GM12878 (cell line): ENCODE results near the gene GANAB. TPM values are rescaled to one million over a fixed set of nuclear protein-coding genes. Genes with fewer than 3 reads are reported as not detected.

Experiments
- BACH1 ChIP-seq: fragments of 450-650 bp; IDR thresholded peaks from 2 replicates; pipeline ENCODE4 v1.6.1; 2017; ENCODE audit warnings: mild to moderate bottlenecking, borderline replicate concordance
- BCL11A ChIP-seq: IDR thresholded peaks from 2 replicates; pipeline ENCODE4 v1.6.1; 2011; ENCODE audit warnings: low read depth, low read length
- GATAD2B ChIP-seq: fragments of 450-650 bp; conservative IDR thresholded peaks from 2 replicates; pipeline ENCODE4 v1.6.1; 2017; ENCODE audit warnings: low read depth, mild to moderate bottlenecking, moderate library complexity
- JUNB ChIP-seq: IDR thresholded peaks from 2 replicates; pipeline ENCODE4 v1.6.1; 2016; ENCODE audit warnings: antibody characterized with exemption, mild to moderate bottlenecking
- JUND ChIP-seq: IDR thresholded peaks from 2 replicates; pipeline ENCODE4 v1.6.1; 2012; ENCODE audit warnings: low read depth, mild to moderate bottlenecking, low read length, improper control_type of control experiment, moderate library complexity
- KDM1A ChIP-seq: fragments of 200-600 bp; sonication (generic); IDR thresholded peaks from 2 replicates; pipeline ENCODE4 v1.6.1; 2016; ENCODE audit warnings: borderline replicate concordance
- LARP7 ChIP-seq: fragments of 450-650 bp; IDR thresholded peaks from 2 replicates; pipeline ENCODE4 v1.6.1; 2017; ENCODE audit warnings: mild to moderate bottlenecking
- MTA2 ChIP-seq: fragments of 450-650 bp; IDR thresholded peaks from 2 replicates; pipeline ENCODE4 v1.6.1; 2016; ENCODE audit warnings: low read depth, mild to moderate bottlenecking, moderate library complexity
- NFXL1 ChIP-seq: fragments of 450-650 bp; IDR thresholded peaks from 2 replicates; pipeline ENCODE4 v1.6.1; 2017; ENCODE audit warnings: antibody characterized with exemption, mild to moderate bottlenecking, borderline replicate concordance
- SMAD5 ChIP-seq: IDR thresholded peaks from 2 replicates; pipeline ENCODE4 v1.6.1; 2016; ENCODE audit warnings: antibody characterized with exemption, low read depth
- STAT3 ChIP-seq: IDR thresholded peaks from 2 replicates; pipeline ENCODE4 v1.6.1; 2011; ENCODE audit warnings: low read depth, low read length, improper control_type of control experiment
- TARDBP ChIP-seq: IDR thresholded peaks from 2 replicates; pipeline ENCODE4 v1.6.1; 2016; ENCODE audit warnings: borderline replicate concordance
- TCF3 ChIP-seq: IDR thresholded peaks from 2 replicates; pipeline ENCODE4 v1.6.1; 2012; ENCODE audit warnings: low read depth, mild to moderate bottlenecking, low read length, borderline replicate concordance; ENCODE audit not compliant: insufficient read depth
- ZBTB4 ChIP-seq: fragments of 450-650 bp; formaldehyde crosslinking; IDR thresholded peaks from 2 replicates; pipeline ENCODE4 v1.4.0; 2022; ENCODE audit warnings: mild to moderate bottlenecking, moderate library complexity
- ZNF274 ChIP-seq: IDR thresholded peaks from one replicate; pipeline ENCODE4 v1.8.0; 2011; ENCODE audit not compliant: insufficient read length, insufficient read depth
- ZNF687 ChIP-seq: fragments of 450-650 bp; IDR thresholded peaks from 2 replicates; pipeline ENCODE4 v1.6.1; 2017; ENCODE audit warnings: mild to moderate bottlenecking, moderate library complexity
- polyA plus RNA-seq, 11 experiments: library from polyadenylated mRNA; depleted of rRNA in 4 of 11; unstranded in 6 of 11; stranded (reverse) in 5 of 11; fragments of >200 nt; fragmentation: Nextera tagmentation in 4 of 11; fragmentation: Illumina TruSeq in 1 of 11; extraction: Ambion mirVana in 4 of 11; extraction: Trizol in 1 of 11; gene quantifications; 1 replicate in 1 of 11; 2 replicates in 10 of 11; pipeline versions ENCODE4 v1.2.1 to v1.2.3, GENCODE V29; 2011 to 2016; ENCODE audit warnings: inconsistent platforms in 2 of 11, missing spikeins in 2 of 11, low read depth in 1 of 11
- total RNA-seq, 4 experiments: library from RNA; depleted of rRNA in 3 of 4; stranded (reverse); fragments of >200 nt in 3 of 4; fragmentation: Illumina TruSeq in 1 of 4; extraction: Trizol in 1 of 4; gene quantifications; 2 replicates each; pipeline versions ENCODE4 v1.2.1 to v1.2.3, GENCODE V29; 2013 to 2021
- TF ChIP-seq, protein P1 (sequence below): IDR thresholded peaks from 2 replicates; pipeline ENCODE4 v1.6.1; 2011; ENCODE audit warnings: borderline replicate concordance, low read depth, mild to moderate bottlenecking, moderate library complexity, mixed read lengths, low read length; ENCODE audit not compliant: insufficient read depth; ENCODE audit errors: extremely low read length
- TF ChIP-seq, protein P2 (sequence below): fragments of 150-350 bp; IDR thresholded peaks from 2 replicates; pipeline ENCODE4 v1.6.1; 2014; ENCODE audit warnings: mild to moderate bottlenecking, low read depth, low read length
- TF ChIP-seq, protein P3 (sequence below): IDR thresholded peaks from 2 replicates; pipeline ENCODE4 v1.6.1; 2012; ENCODE audit warnings: low read depth, low read length, improper control_type of control experiment

The GANAB gene
- total and polyA plus RNA-seq, 10 of the 15 experiments (the other 5 are each of a cell fraction or from before 2014, with no cell fraction given) = 4.5 to 175 (median 102) TPM

- TF ChIP-seq, protein P1, sequence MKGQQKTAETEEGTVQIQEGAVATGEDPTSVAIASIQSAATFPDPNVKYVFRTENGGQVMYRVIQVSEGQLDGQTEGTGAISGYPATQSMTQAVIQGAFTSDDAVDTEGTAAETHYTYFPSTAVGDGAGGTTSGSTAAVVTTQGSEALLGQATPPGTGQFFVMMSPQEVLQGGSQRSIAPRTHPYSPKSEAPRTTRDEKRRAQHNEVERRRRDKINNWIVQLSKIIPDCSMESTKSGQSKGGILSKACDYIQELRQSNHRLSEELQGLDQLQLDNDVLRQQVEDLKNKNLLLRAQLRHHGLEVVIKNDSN = no peak
- no peak for TF ChIP-seq JUNB
- peak; percentile 74; the same call in 1 of the 2 replicates for TF ChIP-seq GATAD2B
- peak; percentile 76 for TF ChIP-seq BACH1
- 0 out of 2 replicates have a peak, but pooled peaks have one; percentile 36 for TF ChIP-seq MTA2
- TF ChIP-seq, protein P2, sequence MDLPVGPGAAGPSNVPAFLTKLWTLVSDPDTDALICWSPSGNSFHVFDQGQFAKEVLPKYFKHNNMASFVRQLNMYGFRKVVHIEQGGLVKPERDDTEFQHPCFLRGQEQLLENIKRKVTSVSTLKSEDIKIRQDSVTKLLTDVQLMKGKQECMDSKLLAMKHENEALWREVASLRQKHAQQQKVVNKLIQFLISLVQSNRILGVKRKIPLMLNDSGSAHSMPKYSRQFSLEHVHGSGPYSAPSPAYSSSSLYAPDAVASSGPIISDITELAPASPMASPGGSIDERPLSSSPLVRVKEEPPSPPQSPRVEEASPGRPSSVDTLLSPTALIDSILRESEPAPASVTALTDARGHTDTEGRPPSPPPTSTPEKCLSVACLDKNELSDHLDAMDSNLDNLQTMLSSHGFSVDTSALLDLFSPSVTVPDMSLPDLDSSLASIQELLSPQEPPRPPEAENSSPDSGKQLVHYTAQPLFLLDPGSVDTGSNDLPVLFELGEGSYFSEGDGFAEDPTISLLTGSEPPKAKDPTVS = no peak
- TF ChIP-seq, protein P3, sequence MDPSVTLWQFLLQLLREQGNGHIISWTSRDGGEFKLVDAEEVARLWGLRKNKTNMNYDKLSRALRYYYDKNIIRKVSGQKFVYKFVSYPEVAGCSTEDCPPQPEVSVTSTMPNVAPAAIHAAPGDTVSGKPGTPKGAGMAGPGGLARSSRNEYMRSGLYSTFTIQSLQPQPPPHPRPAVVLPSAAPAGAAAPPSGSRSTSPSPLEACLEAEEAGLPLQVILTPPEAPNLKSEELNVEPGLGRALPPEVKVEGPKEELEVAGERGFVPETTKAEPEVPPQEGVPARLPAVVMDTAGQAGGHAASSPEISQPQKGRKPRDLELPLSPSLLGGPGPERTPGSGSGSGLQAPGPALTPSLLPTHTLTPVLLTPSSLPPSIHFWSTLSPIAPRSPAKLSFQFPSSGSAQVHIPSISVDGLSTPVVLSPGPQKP = no peak
- no peak for TF ChIP-seq KDM1A
- no peak for TF ChIP-seq JUND
- TF ChIP-seq TARDBP = no peak
- TF ChIP-seq LARP7 = peak; percentile 60; the same call in 1 of the 2 replicates
- TF ChIP-seq BCL11A = 0 out of 2 replicates have a peak, but pooled peaks have one; percentile 1
- TF ChIP-seq STAT3 = no peak
- no peak for TF ChIP-seq ZNF687
- TF ChIP-seq ZNF274 = no peak
- TF ChIP-seq TCF3 = 0 out of 2 replicates have a peak, but pooled peaks have one; percentile 52
- TF ChIP-seq SMAD5 = peak; percentile 75
- TF ChIP-seq NFXL1 = no peak
- TF ChIP-seq ZBTB4 (CRISPR knock-in tag) = no peak
Measured at GRCh38 chr11:62671608-62672389, 25.4 kb upstream of the GANAB start, which contains the start of the genes LBHD1 and UQCC3 (continued).
